Left ventricle myocardium inferior (tissue), 1 donor: ENCODE measurements around the gene IGSF9B. TPM values are rescaled to one million over a fixed set of nuclear protein-coding genes. Genes with fewer than 3 reads are reported as not detected.

Experiments
- DNase-seq: peaks from one replicate; pipeline ENCODE4 v3.0.0-alpha.2; 2020
- H3K27ac ChIP-seq: fragments of 200-600 bp; replicated peaks from 2 replicates; pipeline ENCODE4 v1.8.0; 2021
- H3K27me3 ChIP-seq: fragments of 200-600 bp; 2 replicates; pipeline ENCODE4 v1.8.0; 2021; ENCODE audit warnings: low read depth
- H3K36me3 ChIP-seq: fragments of 200-600 bp; 2 replicates; pipeline ENCODE4 v1.8.0; 2021
- H3K4me1 ChIP-seq: fragments of 200-600 bp; 2 replicates; pipeline ENCODE4 v1.8.0; 2021
- H3K4me3 ChIP-seq: fragments of 200-600 bp; 2 replicates; pipeline ENCODE4 v1.8.0; 2021; ENCODE audit warnings: mild to moderate bottlenecking, moderate library complexity
- H3K9me3 ChIP-seq: fragments of 200-600 bp; replicated peaks from 2 replicates; pipeline ENCODE4 v1.8.0; 2021
- intact Hi-C: fragments of 100-400 bp; cut with micrococcal nuclease; formaldehyde crosslinking; loops from one replicate; pipeline ENCODE4 v1.11.0; 2022
- total RNA-seq: library from RNA; stranded (reverse); fragmentation: NEBNext Ultra II Directional; extraction: Animal tissue kit (Norgen Biotek cat#: 25700); gene quantifications from one replicate; pipeline ENCODE4 v1.2.1, GENCODE V29; 2021
- TF ChIP-seq, protein P1 (sequence below): fragments of 200-600 bp; IDR thresholded peaks from 2 replicates; pipeline ENCODE4 v1.8.0; 2021; ENCODE audit warnings: antibody characterized with exemption, mild to moderate bottlenecking, borderline replicate concordance
- donor health status: DM: no; HTN: yes; CAD: no; lungs with severe emphysema.

The IGSF9B gene
- total RNA-seq, 1 donor from 2014 or later = 44.1 TPM

DNA sequence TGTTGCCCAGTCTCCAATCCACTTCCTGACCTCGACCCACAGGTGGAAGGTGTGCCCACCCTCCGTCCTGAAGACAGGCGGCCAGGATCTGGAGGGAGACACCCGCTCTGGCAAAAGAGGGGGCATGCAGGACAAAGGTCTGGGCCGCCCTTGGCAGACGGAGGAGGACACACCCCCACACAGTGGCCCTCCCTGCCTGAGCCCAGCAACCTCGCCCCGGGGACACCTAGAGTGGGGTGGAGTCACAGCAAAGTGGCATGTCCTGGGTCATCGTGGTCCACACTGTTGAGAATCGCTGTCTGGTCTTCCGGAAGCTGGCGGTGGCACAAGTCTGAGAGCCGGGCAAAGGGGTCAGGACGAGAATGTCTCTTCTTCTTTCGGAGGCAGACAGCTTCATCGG is 47.9 kb downstream of the IGSF9B start:
- H3K27ac ChIP-seq = no peak overlapping the region
- DNase-seq = no peak
- TF ChIP-seq, protein P1, sequence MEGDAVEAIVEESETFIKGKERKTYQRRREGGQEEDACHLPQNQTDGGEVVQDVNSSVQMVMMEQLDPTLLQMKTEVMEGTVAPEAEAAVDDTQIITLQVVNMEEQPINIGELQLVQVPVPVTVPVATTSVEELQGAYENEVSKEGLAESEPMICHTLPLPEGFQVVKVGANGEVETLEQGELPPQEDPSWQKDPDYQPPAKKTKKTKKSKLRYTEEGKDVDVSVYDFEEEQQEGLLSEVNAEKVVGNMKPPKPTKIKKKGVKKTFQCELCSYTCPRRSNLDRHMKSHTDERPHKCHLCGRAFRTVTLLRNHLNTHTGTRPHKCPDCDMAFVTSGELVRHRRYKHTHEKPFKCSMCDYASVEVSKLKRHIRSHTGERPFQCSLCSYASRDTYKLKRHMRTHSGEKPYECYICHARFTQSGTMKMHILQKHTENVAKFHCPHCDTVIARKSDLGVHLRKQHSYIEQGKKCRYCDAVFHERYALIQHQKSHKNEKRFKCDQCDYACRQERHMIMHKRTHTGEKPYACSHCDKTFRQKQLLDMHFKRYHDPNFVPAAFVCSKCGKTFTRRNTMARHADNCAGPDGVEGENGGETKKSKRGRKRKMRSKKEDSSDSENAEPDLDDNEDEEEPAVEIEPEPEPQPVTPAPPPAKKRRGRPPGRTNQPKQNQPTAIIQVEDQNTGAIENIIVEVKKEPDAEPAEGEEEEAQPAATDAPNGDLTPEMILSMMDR = no peak
- H3K4me1 ChIP-seq = peaks cover 7% of the 10 kb centered on the region
- H3K27me3 ChIP-seq = no peaks in the 10 kb centered on the region
- no peaks in the 10 kb centered on the region for H3K9me3 ChIP-seq
- H3K36me3 ChIP-seq = peaks cover 71% of the 10 kb centered on the region
- intact Hi-C loops = no loop called here
- H3K4me3 ChIP-seq = no peak overlapping the region

DNA sequence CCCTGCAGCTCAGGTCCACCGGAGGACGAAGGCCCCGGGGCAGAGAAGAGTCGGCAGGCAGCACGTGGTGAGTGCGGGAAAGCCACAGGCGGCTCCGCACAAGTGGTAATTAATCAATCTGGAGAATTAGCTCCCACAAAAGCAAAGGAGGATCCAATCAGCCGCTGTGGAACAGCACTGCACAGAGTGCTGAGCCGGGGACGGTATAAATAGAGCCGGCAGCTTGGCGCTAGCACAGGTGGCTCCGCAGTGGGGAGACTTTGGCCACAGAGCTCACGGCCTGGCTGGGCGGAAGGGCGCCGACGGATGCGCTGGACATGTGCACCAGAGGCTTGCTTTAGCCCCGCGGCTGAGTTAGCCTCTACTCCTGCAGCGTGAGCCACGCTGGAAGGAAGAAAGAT is 48.9 kb downstream of the IGSF9B start:
- Histone ChIP-seq H3K27ac (no peak overlapping the region), H3K27me3 (no peaks in the 10 kb centered on the region), H3K36me3 (peaks cover 62% of the 10 kb centered on the region), H3K4me1 (peaks cover 7% of the 10 kb centered on the region), H3K4me3 (no peak overlapping the region), H3K9me3 (no peaks in the 10 kb centered on the region)
- TF ChIP-seq, protein P1 = no peak
- intact Hi-C loops = no loop called here
- DNase-seq = no peak

DNA sequence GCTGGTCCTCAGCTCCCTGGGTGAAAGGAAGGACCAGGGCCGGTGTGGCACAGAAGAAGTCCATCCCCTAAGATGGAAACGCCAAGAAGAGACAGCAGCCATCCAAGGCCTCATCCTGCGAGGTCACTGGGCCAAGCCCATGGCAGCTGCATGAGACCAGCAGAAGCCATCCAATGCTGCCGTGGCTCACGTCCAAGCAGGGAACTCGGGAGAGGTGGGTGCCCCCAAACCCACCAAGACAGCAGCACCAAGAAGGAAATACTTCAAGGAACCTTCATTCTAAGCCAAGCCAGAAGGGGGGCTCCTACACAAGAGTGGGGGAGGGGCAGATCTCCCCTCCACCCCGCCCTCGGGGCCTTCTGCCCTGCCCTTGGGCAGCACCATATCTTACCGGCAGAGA is 49.6 kb downstream of the IGSF9B start:
- H3K27me3 ChIP-seq = no peaks in the 10 kb centered on the region
- H3K27ac ChIP-seq = no peak overlapping the region
- peaks cover 56% of the 10 kb centered on the region for H3K36me3 ChIP-seq
- H3K4me1 ChIP-seq = peaks cover 7% of the 10 kb centered on the region
- intact Hi-C loops = no loop called here
- TF ChIP-seq, protein P1 = no peak
- H3K9me3 ChIP-seq = no peaks in the 10 kb centered on the region
- DNase-seq = no peak
- no peak overlapping the region for H3K4me3 ChIP-seq

DNA sequence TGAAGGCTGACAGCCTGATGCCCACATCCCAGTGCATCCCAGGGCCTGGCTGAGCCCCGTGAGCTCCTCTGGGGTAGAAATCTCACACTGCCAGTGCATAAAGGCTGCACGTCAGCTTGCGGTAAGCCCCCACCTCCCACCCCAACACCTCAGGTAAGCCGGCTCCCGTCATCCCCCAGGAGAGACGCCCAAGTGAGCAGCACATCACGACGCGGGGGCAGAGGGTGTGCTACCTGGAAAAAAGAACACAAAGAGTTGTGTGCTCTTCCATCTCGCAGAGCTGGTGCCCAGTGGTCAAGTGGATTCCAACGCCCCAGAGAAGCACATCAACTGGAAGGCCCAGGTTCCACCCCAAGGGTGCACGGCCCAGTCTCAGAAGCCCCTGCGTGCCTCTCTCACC is 50.0 kb downstream of the IGSF9B start:
- Histone ChIP-seq H3K9me3 (no peaks in the 10 kb centered on the region), H3K4me1 (peaks cover 2% of the 10 kb centered on the region), H3K4me3 (no peak overlapping the region), H3K36me3 (peaks cover 53% of the 10 kb centered on the region), H3K27me3 (no peaks in the 10 kb centered on the region), H3K27ac (no peak overlapping the region)
- DNase-seq = no peak
- intact Hi-C loops = no loop called here
- TF ChIP-seq, protein P1 = no peak

DNA sequence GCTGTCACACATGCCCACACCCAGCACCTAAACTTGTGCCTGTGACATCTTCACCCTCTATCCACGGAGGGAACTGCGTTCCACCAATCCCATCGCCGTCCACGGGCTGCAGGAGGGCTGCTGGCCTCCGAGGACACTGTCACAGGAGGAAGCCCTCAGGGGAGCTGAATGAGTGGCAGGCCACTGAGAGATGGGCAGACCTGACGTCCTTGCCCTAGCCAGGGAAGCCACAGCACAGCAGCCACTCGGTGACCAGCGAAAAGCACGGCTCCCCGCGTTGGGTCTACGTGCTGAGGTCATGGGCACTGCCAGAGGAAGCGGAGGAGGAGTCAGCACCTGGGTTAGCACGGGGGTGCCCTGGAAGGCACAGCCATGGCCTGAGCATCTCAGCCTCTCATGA is 50.5 kb downstream of the IGSF9B start:
- TF ChIP-seq, protein P1 = no peak
- no peaks in the 10 kb centered on the region for H3K4me1 ChIP-seq
- H3K27me3 ChIP-seq = no peaks in the 10 kb centered on the region
- peaks cover 52% of the 10 kb centered on the region for H3K36me3 ChIP-seq
- intact Hi-C loops = no loop called here
- no peak overlapping the region for H3K27ac ChIP-seq
- DNase-seq = no peak
- no peak overlapping the region for H3K4me3 ChIP-seq
- no peaks in the 10 kb centered on the region for H3K9me3 ChIP-seq
